HCT116 (cell line): ENCODE measurements around the gene OCA2. TPM values are rescaled to one million over a fixed set of nuclear protein-coding genes. Genes with fewer than 3 reads are reported as not detected.

Experiments
- ATAC-seq: fragments of 200-7000 bp; cut with Tn5 transposase; 2 replicates; pipeline ENCODE4 v1.9.1; 2020; ENCODE audit warnings: mild to moderate bottlenecking, moderate library complexity
- BruUV-seq: library from RNA; stranded (reverse); fragments of 400-500 nt; replicated peaks from 2 replicates; lab custom pipeline; 2021; lab: Mats Ljungman, UMichigan
- CTCF ChIA-PET: fragments of 300-600 bp; sonication (Branson Sonifier 250); formaldehyde crosslinking; loops from one replicate; lab custom pipeline; 2021; ENCODE audit warnings: antibody characterized with exemption; lab: Charles Lee
- POLR2A ChIA-PET: fragments of 300-600, 350-600 bp; sonication (Branson Sonifier 250); formaldehyde crosslinking; loops from one replicate; lab custom pipeline; 2021; ENCODE audit warnings: antibody characterized with exemption; lab: Charles Lee
- RAD21 ChIA-PET, 2 experiments: fragments of 300-600 bp; sonication (Branson Sonifier 250); formaldehyde crosslinking; loops; one replicate each; lab custom pipeline; 2023; ENCODE audit warnings: low total read pairs in 2 of 2; ENCODE audit not compliant: uncharacterized antibody in 2 of 2, unreplicated experiment in 2 of 2, low non-redundant PET in 1 of 2; lab: Charles Lee
- DNase-seq: peaks from one replicate; pipeline ENCODE4 v3.0.0-alpha.2; 2010; ENCODE audit warnings: low read depth, low spot score
- H2AFZ ChIP-seq: fragments of 200-600 bp; shearing (Covaris generic), sonication (generic); 2 replicates; pipeline ENCODE4 v1.6.1; 2017; ENCODE audit warnings: low read depth, mixed run types, mixed read lengths, antibody characterized with exemption, low read length; ENCODE audit not compliant: poor library complexity, severe bottlenecking
- H3K27ac ChIP-seq: 2 replicates; pipeline ENCODE4 v1.5.1; 2012; ENCODE audit warnings: low read depth, low read length
- H3K27me3 ChIP-seq: fragments of 200-600 bp; sonication (generic); 2 replicates; pipeline ENCODE4 v1.6.1; 2016; ENCODE audit warnings: mixed run types, low read length, mixed read lengths; ENCODE audit not compliant: insufficient read depth
- H3K36me3 ChIP-seq, 2 experiments: fragments of 200-500 bp in 1 of 2; fragments of 200-600 bp in 1 of 2; sonication (Bioruptor generic) in 1 of 2; sonication (generic) in 1 of 2; 2 replicates each; pipeline versions ENCODE4 v1.5.1 to v1.6.1; 2014 to 2016; ENCODE audit warnings: low read length in 2 of 2, inconsistent platforms in 1 of 2, mixed read lengths in 1 of 2, mixed run types in 1 of 2; ENCODE audit not compliant: insufficient read depth in 2 of 2, control insufficient read depth in 1 of 2
- H3K4me1 ChIP-seq, 2 experiments: fragments of 200-600 bp in 1 of 2; sonication (generic) in 1 of 2; 2 replicates each; pipeline versions ENCODE4 v1.5.1 to v1.6.1; 2012 to 2017; ENCODE audit warnings: low read length in 2 of 2, inconsistent platforms in 1 of 2, mild to moderate bottlenecking in 1 of 2, mixed read lengths in 1 of 2, mixed run types in 1 of 2, moderate library complexity in 1 of 2; ENCODE audit not compliant: insufficient read depth in 2 of 2, control insufficient read depth in 1 of 2
- H3K4me2 ChIP-seq: fragments of 200-600 bp; sonication (generic); 2 replicates; pipeline ENCODE4 v1.6.1; 2017; ENCODE audit warnings: mixed run types, low read length, mixed read lengths
- H3K4me3 ChIP-seq, 2 experiments: fragments of 200-600 bp in 1 of 2; sonication (generic) in 1 of 2; replicated peaks in 1 of 2; 2 replicates each; pipeline ENCODE4 v1.5.1; 2011 to 2016; ENCODE audit warnings: low read length in 2 of 2, control low read depth in 1 of 2, low read depth in 1 of 2, mild to moderate bottlenecking in 1 of 2, mixed read lengths in 1 of 2, mixed run types in 1 of 2
- H3K79me2 ChIP-seq: fragments of 200-600 bp; sonication (generic); 2 replicates; pipeline ENCODE4 v1.6.1; 2017; ENCODE audit warnings: mild to moderate bottlenecking, mixed run types, low read length, moderate library complexity, mixed read lengths; ENCODE audit not compliant: insufficient read depth
- H3K9ac ChIP-seq: fragments of 200-600 bp; sonication (generic); 2 replicates; pipeline ENCODE4 v1.6.1; 2016; ENCODE audit warnings: low read length, mixed read lengths
- H3K9me2 ChIP-seq: fragments of 200-600 bp; sonication (generic), shearing (Covaris generic); 2 replicates; pipeline ENCODE4 v1.6.1; 2017; ENCODE audit warnings: mixed run types, mild to moderate bottlenecking, moderate library complexity; ENCODE audit not compliant: insufficient read depth
- H3K9me3 ChIP-seq, 2 experiments: fragments of 200-500 bp in 1 of 2; fragments of 200-600 bp in 1 of 2; sonication (Bioruptor generic) in 1 of 2; sonication (generic) in 1 of 2; 2 replicates each; pipeline ENCODE4 v1.6.1; 2014 to 2017; ENCODE audit warnings: low read length in 2 of 2, mixed read lengths in 2 of 2, inconsistent platforms in 1 of 2, low read depth in 1 of 2, mild to moderate bottlenecking in 1 of 2, mixed run types in 1 of 2, moderate library complexity in 1 of 2; ENCODE audit not compliant: control insufficient read depth in 1 of 2, insufficient read depth in 1 of 2
- H4K20me1 ChIP-seq: fragments of 200-600 bp; sonication (generic), shearing (Covaris generic); 2 replicates; pipeline ENCODE4 v1.6.1; 2017; ENCODE audit warnings: mixed run types, mild to moderate bottlenecking, moderate library complexity; ENCODE audit not compliant: insufficient read depth
- CEBPB ChIP-seq: IDR thresholded peaks from 2 replicates; pipeline ENCODE4 v1.6.1; 2012; ENCODE audit warnings: low read depth
- EZH2 ChIP-seq: fragments of 200-600 bp; sonication (generic); IDR thresholded peaks from 2 replicates; pipeline ENCODE4 v1.6.1; 2017; ENCODE audit warnings: antibody characterized with exemption, mixed run types
- POLR2AphosphoS5 ChIP-seq: IDR thresholded peaks from 2 replicates; pipeline ENCODE4 v1.6.1; 2011; ENCODE audit warnings: mild to moderate bottlenecking, low read depth, low read length, moderate library complexity
- RAD21 ChIP-seq: IDR thresholded peaks from 2 replicates; pipeline ENCODE4 v1.6.1; 2012; ENCODE audit warnings: low read depth, mild to moderate bottlenecking
- TCF7L2 ChIP-seq: IDR thresholded peaks from 2 replicates; pipeline ENCODE4 v1.7.0; 2011; ENCODE audit warnings: borderline replicate concordance, inconsistent platforms; ENCODE audit not compliant: insufficient read depth, insufficient read length; ENCODE audit errors: extremely low read depth
- YY1 ChIP-seq: IDR thresholded peaks from 2 replicates; pipeline ENCODE4 v1.6.1; 2011; ENCODE audit warnings: low read length, low read depth, moderate library complexity, mild to moderate bottlenecking; ENCODE audit not compliant: insufficient replicate concordance; ENCODE audit errors: extremely low read depth
- ZFX ChIP-seq: fragments of 450-650 bp; IDR thresholded peaks from 2 replicates; pipeline ENCODE4 v1.6.1; 2017
- intact Hi-C: fragments of 100-400 bp; cut with micrococcal nuclease; formaldehyde crosslinking; loops from 2 replicates; pipeline ENCODE4 v1.10.0; 2022
- total RNA-seq: library from RNA; stranded (reverse); gene quantifications from one replicate; pipeline ENCODE4 v1.2.1, GENCODE V29; 2021; ENCODE audit not compliant: unreplicated experiment
- TF ChIP-seq, protein P1 (sequence below), 3 experiments: fragments of 200-600 bp in 1 of 3; sonication (generic) in 1 of 3; IDR thresholded peaks in 2 of 3; conservative IDR thresholded peaks in 1 of 3; 2 replicates each; pipeline ENCODE4 v1.5.1; 2012 to 2017; ENCODE audit warnings: low read depth in 2 of 3, low read length in 2 of 3, antibody characterized with exemption in 1 of 3, borderline replicate concordance in 1 of 3, control low read depth in 1 of 3, mild to moderate bottlenecking in 1 of 3, mixed read lengths in 1 of 3, mixed run types in 1 of 3, moderate library complexity in 1 of 3; ENCODE audit not compliant: insufficient read depth in 1 of 3
- TF ChIP-seq, protein P2 (sequence below): IDR thresholded peaks from 2 replicates; pipeline ENCODE4 v1.6.1; 2012

Gene OCA2
- total RNA-seq, 1 experiment from 2014 or later, result not detected

DNA sequence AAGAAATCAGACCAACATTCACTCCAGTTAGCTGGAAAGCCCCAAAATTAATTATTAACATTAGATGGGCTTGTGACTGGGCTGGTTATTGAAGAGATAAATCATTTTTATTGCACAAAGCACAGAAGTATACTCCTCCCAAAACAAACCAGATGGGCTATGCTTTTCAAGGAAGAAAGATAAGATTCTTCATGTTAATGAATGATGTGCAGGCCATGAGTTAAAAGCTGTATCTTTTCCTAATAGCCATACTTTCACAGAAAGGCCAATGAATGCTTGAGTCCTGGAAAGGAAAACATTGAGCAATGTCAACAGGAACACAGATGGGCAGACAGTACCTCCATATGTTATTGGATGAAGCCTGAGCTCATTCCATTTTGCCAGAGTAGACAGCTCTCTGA, 55.4 kb downstream of the OCA2 start (continued):
- TF ChIP-seq POLR2AphosphoS5 (no peak), ZFX (no peak), YY1 (no peak), EZH2 (no peak)
- TF ChIP-seq, all 23 proteins: peak for 0

DNA sequence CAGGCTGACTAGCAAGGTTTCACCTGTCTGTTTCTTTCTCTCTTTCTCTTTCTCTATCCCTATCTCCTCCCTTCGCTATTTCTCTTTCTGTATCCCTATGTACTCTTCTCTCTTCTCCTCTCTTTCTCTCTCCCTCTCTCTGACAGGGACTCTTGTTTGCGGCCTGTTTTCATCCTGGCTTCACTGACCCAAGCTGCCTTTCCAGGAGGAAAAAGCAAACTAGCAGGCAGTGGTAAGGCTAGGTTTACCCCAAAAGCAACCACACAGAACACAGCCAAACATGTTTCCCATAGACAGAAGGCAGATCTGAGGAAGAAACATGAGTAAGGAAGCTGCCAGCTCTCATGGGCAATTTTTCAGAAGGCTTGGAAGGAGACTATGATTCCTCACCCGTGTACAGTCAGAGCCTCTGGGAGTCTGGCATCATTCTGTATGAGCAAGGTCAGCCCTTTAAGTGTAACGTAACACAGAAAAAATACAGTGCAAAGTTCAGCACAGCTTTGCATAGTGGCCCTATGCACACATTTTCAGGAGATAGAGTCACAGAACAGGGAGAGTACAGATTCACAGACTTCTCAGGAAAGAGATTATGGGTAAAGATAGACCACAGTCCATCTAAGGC, 61.0 kb downstream of the OCA2 start:
- BruUV-seq, result no TSS peak
- Histone ChIP-seq H3K36me3 (no peaks in the 10 kb centered on the region), H3K79me2 (no peaks in the 10 kb centered on the region), H2AFZ (no peak overlapping the region), H3K4me2 (no peak overlapping the region)
- ATAC-seq, result no peak
- intact Hi-C loops, result no loop called here
- POLR2A ChIA-PET, result no interaction called here
- no peak for DNase-seq
- RAD21 ChIA-PET, result no interaction called here
- TF ChIP-seq YY1, result no peak
- no peak for TF ChIP-seq CEBPB
- no peak for TF ChIP-seq POLR2AphosphoS5
- TF ChIP-seq, protein P1, sequence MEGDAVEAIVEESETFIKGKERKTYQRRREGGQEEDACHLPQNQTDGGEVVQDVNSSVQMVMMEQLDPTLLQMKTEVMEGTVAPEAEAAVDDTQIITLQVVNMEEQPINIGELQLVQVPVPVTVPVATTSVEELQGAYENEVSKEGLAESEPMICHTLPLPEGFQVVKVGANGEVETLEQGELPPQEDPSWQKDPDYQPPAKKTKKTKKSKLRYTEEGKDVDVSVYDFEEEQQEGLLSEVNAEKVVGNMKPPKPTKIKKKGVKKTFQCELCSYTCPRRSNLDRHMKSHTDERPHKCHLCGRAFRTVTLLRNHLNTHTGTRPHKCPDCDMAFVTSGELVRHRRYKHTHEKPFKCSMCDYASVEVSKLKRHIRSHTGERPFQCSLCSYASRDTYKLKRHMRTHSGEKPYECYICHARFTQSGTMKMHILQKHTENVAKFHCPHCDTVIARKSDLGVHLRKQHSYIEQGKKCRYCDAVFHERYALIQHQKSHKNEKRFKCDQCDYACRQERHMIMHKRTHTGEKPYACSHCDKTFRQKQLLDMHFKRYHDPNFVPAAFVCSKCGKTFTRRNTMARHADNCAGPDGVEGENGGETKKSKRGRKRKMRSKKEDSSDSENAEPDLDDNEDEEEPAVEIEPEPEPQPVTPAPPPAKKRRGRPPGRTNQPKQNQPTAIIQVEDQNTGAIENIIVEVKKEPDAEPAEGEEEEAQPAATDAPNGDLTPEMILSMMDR (IDR thresholded peaks at IDR 0.05 in 2 of 3, conservative IDR thresholded peaks at IDR 0.05 in 1 of 3; ENCODE audit: borderline replicate concordance in 1 of 3, insufficient read depth in 1 of 3, low read depth in 2 of 3, low read length in 2 of 3), result no peak
- TF ChIP-seq TCF7L2, result no peak
- TF ChIP-seq, protein P2, sequence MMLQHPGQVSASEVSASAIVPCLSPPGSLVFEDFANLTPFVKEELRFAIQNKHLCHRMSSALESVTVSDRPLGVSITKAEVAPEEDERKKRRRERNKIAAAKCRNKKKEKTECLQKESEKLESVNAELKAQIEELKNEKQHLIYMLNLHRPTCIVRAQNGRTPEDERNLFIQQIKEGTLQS, result no peak
- TF ChIP-seq RAD21, result no peak
- no peak for TF ChIP-seq ZFX
- TF ChIP-seq, all 23 proteins: peak for 0
- Histone ChIP-seq H3K9me2 (no peaks in the 10 kb centered on the region), H3K4me1 (no peaks in the 10 kb centered on the region), H3K4me3 (no peak overlapping the region), H3K27me3 (no peaks in the 10 kb centered on the region), H3K27ac (no peak overlapping the region), H4K20me1 (no peaks in the 10 kb centered on the region), H3K9ac (no peak overlapping the region), H3K9me3 (no peaks in the 10 kb centered on the region)
- CTCF ChIA-PET, result no interaction called here
